DND-41 (cell line): ENCODE results near the gene CNTRL.

Experiments
- ATAC-seq: fragments of 200-7000 bp; cut with Tn5 transposase; 3 replicates; pipeline ENCODE4 v1.9.1; 2021; ENCODE audit warnings: low read depth; ENCODE audit not compliant: insufficient read depth
- DNase-seq: peaks from one replicate; pipeline ENCODE4 v3.0.0-alpha.2; 2020
- H2AFZ ChIP-seq: 2 replicates; pipeline ENCODE4 v1.6.0; 2012; ENCODE audit warnings: low read depth, low read length
- H3K27ac ChIP-seq: 2 replicates; pipeline ENCODE4 v1.5.1; 2012; ENCODE audit warnings: low read length, inconsistent platforms
- H3K27me3 ChIP-seq: fragments of 200-600 bp; sonication (generic); 2 replicates; pipeline ENCODE4 v1.6.0; 2012; ENCODE audit warnings: low read length, mild to moderate bottlenecking, inconsistent platforms; ENCODE audit not compliant: insufficient read depth, poor library complexity
- H3K36me3 ChIP-seq: 2 replicates; pipeline ENCODE4 v1.5.1; 2012; ENCODE audit warnings: low read length, inconsistent platforms; ENCODE audit not compliant: insufficient read depth
- H3K4me1 ChIP-seq: 2 replicates; pipeline ENCODE4 v1.5.1; 2012; ENCODE audit warnings: mild to moderate bottlenecking, low read length; ENCODE audit not compliant: insufficient read depth
- H3K4me2 ChIP-seq: 2 replicates; pipeline ENCODE4 v1.6.0; 2012; ENCODE audit warnings: mild to moderate bottlenecking, moderate library complexity, low read length, inconsistent platforms; ENCODE audit not compliant: insufficient read depth
- H3K4me3 ChIP-seq, 2 experiments: fragments of 200-600 bp in 1 of 2; shearing (Covaris generic) in 1 of 2; 2 replicates each; pipeline ENCODE4 v1.5.1; 2012 to 2016; ENCODE audit warnings: inconsistent platforms in 2 of 2, low read length in 2 of 2, mild to moderate bottlenecking in 2 of 2, low read depth in 1 of 2, moderate library complexity in 1 of 2
- H3K79me2 ChIP-seq: 2 replicates; pipeline ENCODE4 v1.6.0; 2012; ENCODE audit warnings: low read length, inconsistent platforms; ENCODE audit not compliant: insufficient read depth
- H3K9ac ChIP-seq: 2 replicates; pipeline ENCODE4 v1.6.0; 2012; ENCODE audit warnings: low read depth, mild to moderate bottlenecking, inconsistent platforms, low read length, moderate library complexity
- H3K9me3 ChIP-seq: 2 replicates; pipeline ENCODE4 v1.5.1; 2012; ENCODE audit warnings: low read length, moderate library complexity, mild to moderate bottlenecking, inconsistent platforms; ENCODE audit not compliant: insufficient read depth, severe bottlenecking
- H4K20me1 ChIP-seq: 2 replicates; pipeline ENCODE4 v1.6.0; 2012; ENCODE audit warnings: low read length; ENCODE audit not compliant: insufficient read depth
- EZH2 ChIP-seq: IDR thresholded peaks from 3 replicates; pipeline ENCODE4 v1.6.1; 2012; ENCODE audit warnings: borderline replicate concordance, low read depth, mild to moderate bottlenecking, moderate library complexity, low read length, inconsistent platforms; ENCODE audit not compliant: severe bottlenecking
- TF ChIP-seq, protein P1 (sequence below): IDR thresholded peaks from 2 replicates; pipeline ENCODE4 v1.5.1; 2012; ENCODE audit warnings: borderline replicate concordance, low read length, moderate library complexity, mild to moderate bottlenecking; ENCODE audit not compliant: poor library complexity, severe bottlenecking; ENCODE audit errors: extremely low read depth

Gene CNTRL

DNA sequence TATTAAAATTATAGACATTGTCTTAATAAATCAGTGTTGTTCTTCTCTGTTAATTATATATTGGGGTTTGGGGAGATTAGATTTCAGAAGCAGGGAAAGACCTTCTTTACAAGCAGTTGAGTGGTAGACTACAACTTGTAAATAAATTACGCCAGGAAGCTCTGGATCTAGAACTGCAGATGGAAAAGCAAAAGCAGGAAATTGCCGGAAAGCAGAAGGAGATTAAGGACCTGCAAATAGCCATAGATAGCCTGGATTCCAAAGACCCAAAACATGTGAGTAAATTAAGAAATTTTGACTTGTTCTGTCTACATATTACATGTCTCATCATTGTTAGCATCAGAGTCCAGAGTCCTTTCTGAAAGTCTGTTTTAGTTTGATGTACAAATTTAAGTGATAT lies 43.5 kb downstream of the CNTRL start:
- Histone ChIP-seq H4K20me1 (no peaks in the 10 kb centered on the region), H3K27me3 (no peaks in the 10 kb centered on the region), H3K27ac (no peak overlapping the region), H3K79me2 (peaks cover 12% of the 10 kb centered on the region), H3K9ac (no peak overlapping the region), H3K9me3 (no peaks in the 10 kb centered on the region), H3K4me2 (no peak overlapping the region), H3K4me3 (no peak overlapping the region), H3K4me1 (peaks cover 25% of the 10 kb centered on the region), H2AFZ (no peak overlapping the region), H3K36me3 (peaks cover 43% of the 10 kb centered on the region)
- ATAC-seq = no peak
- TF ChIP-seq EZH2 = no peak
- TF ChIP-seq, protein P1, sequence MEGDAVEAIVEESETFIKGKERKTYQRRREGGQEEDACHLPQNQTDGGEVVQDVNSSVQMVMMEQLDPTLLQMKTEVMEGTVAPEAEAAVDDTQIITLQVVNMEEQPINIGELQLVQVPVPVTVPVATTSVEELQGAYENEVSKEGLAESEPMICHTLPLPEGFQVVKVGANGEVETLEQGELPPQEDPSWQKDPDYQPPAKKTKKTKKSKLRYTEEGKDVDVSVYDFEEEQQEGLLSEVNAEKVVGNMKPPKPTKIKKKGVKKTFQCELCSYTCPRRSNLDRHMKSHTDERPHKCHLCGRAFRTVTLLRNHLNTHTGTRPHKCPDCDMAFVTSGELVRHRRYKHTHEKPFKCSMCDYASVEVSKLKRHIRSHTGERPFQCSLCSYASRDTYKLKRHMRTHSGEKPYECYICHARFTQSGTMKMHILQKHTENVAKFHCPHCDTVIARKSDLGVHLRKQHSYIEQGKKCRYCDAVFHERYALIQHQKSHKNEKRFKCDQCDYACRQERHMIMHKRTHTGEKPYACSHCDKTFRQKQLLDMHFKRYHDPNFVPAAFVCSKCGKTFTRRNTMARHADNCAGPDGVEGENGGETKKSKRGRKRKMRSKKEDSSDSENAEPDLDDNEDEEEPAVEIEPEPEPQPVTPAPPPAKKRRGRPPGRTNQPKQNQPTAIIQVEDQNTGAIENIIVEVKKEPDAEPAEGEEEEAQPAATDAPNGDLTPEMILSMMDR = no peak
- no peak for DNase-seq

DNA sequence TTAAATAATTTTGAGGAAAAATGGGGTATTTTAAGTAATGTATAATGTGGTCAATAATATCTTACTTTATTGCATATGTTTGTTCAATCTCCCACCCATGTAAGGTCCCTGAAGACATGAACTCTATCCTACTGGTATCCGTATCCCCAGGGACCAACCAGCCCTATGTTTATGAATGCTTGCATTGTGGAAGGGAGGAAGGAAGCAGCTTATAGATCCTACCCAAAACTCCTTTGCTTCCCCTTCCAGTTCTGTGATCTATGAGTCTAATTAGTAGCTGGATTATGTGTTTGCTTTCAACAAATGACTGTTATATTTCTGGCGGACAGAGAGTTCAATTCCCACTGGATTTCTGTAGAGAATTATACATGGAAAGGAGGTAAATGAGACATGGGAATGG lies 45.6 kb downstream of the CNTRL start:
- H3K9ac ChIP-seq = no peak overlapping the region
- peaks cover 25% of the 10 kb centered on the region for H3K4me1 ChIP-seq
- peak overlapping the region; percentile 63; the same call in 1 of the 2 replicates for H3K4me2 ChIP-seq
- ATAC-seq (no peak), DNase-seq (no peak)
- no peak overlapping the region for H3K4me3 ChIP-seq
- H3K27ac ChIP-seq = peak overlapping the region; percentile 17
- TF ChIP-seq EZH2 = no peak
- TF ChIP-seq, protein P1 = no peak
- H3K79me2 ChIP-seq = peaks cover 18% of the 10 kb centered on the region
- H2AFZ ChIP-seq = no peak overlapping the region
- H3K27me3 ChIP-seq = no peaks in the 10 kb centered on the region
- peaks cover 42% of the 10 kb centered on the region for H3K36me3 ChIP-seq
- H3K9me3 ChIP-seq = no peaks in the 10 kb centered on the region
- no peaks in the 10 kb centered on the region for H4K20me1 ChIP-seq

DNA sequence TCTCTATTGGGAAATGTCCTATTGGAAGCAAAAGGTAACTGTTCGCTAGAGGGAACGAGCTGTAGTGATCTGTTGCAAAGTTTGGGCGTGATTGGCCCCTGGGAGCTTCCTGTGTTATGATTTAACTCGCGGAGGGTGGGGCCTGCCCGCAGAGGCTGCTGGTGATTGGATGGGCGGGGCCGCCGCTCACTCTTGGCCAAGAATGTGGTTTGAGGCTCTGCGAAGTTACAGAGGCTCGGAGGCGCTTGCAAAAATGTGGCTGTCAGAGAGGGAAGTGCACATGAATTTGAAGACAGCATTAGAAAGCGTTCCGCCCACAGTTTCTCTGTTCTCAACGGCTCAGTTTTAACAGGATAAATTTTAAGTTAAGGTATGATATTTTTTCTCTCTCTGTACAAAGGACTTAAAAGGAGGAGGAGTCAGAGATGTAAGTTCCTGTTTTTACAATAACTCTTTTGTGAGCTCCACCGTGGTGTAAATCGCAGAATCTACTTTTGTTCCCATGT lies 46.9 kb downstream of the CNTRL start:
- Histone ChIP-seq H3K9ac (peak overlapping the region; percentile 55), H3K36me3 (peaks cover 50% of the 10 kb centered on the region), H3K4me3 (peak overlapping the region; percentile 18 to 49; a peak in 3 of 4 replicates), H3K9me3 (no peaks in the 10 kb centered on the region), H4K20me1 (no peaks in the 10 kb centered on the region), H3K27ac (peak overlapping the region; percentile 79), H3K79me2 (peaks cover 24% of the 10 kb centered on the region), H2AFZ (peak overlapping the region; percentile 55), H3K4me1 (peaks cover 25% of the 10 kb centered on the region), H3K4me2 (peak overlapping the region; percentile 63), H3K27me3 (no peaks in the 10 kb centered on the region)
- ATAC-seq (peak; percentile 100), DNase-seq (peak; percentile 97)
- no peak for TF ChIP-seq EZH2
- TF ChIP-seq, protein P1 = peak; percentile 48
